Nephron progenitor cell (in vitro differentiated cells): ENCODE results near the gene GALNT18.

Source experiments
- DNase-seq: peaks from one replicate; pipeline ENCODE4 v3.0.0; 2021
- H3K27ac Mint-ChIP-seq: 2 replicates; pipeline ENCODE4 v1.8.0; 2021; ENCODE audit warnings: mild to moderate bottlenecking, moderate library complexity, mixed read lengths
- H3K27me3 Mint-ChIP-seq: 2 replicates; pipeline ENCODE4 v1.8.0; 2021; ENCODE audit warnings: mild to moderate bottlenecking, low read depth, mixed read lengths; ENCODE audit not compliant: poor library complexity
- H3K36me3 Mint-ChIP-seq: 2 replicates; pipeline ENCODE4 v1.8.0; 2021; ENCODE audit warnings: low read depth, mixed read lengths
- H3K4me1 Mint-ChIP-seq: 2 replicates; pipeline ENCODE4 v1.8.0; 2021; ENCODE audit warnings: mixed read lengths
- H3K4me3 Mint-ChIP-seq: 2 replicates; pipeline ENCODE4 v1.8.0; 2021; ENCODE audit warnings: mild to moderate bottlenecking, moderate library complexity, mixed read lengths
- H3K9me3 Mint-ChIP-seq: 2 replicates; pipeline ENCODE4 v1.8.0; 2021; ENCODE audit warnings: mild to moderate bottlenecking, moderate library complexity, mixed read lengths
- TF ChIP-seq, protein P1 (sequence below): fragments of 200-600 bp; sonication (generic); IDR thresholded peaks from 2 replicates; pipeline ENCODE4 v1.5.0; 2021; ENCODE audit warnings: antibody characterized with exemption

GALNT18 gene

DNA sequence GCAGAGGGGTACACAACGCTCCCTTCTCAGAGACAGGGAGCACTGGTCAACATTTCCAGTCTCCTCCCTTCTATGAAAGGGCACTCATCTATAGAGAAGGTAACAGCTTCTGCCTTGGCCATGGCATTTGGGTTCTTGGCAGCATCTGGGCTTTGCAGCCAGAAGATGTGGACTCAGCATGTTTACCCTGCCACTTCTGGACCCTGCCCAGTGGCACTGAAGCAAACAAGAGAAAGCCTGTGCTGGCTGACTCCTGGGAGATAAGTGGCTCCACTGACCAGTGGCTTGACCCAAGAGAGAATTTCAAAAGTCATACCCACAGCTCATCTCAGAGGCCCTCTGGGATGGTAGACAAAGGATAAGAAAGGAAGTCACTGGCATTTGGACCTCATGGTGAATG lies 276.7 kb downstream of the GALNT18 start:
- TF ChIP-seq, protein P1, sequence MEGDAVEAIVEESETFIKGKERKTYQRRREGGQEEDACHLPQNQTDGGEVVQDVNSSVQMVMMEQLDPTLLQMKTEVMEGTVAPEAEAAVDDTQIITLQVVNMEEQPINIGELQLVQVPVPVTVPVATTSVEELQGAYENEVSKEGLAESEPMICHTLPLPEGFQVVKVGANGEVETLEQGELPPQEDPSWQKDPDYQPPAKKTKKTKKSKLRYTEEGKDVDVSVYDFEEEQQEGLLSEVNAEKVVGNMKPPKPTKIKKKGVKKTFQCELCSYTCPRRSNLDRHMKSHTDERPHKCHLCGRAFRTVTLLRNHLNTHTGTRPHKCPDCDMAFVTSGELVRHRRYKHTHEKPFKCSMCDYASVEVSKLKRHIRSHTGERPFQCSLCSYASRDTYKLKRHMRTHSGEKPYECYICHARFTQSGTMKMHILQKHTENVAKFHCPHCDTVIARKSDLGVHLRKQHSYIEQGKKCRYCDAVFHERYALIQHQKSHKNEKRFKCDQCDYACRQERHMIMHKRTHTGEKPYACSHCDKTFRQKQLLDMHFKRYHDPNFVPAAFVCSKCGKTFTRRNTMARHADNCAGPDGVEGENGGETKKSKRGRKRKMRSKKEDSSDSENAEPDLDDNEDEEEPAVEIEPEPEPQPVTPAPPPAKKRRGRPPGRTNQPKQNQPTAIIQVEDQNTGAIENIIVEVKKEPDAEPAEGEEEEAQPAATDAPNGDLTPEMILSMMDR = no peak
- Mint-ChIP-seq H3K4me1 (peaks cover 18% of the 10 kb centered on the region), H3K36me3 (no peaks in the 10 kb centered on the region), H3K27me3 (peaks cover 28% of the 10 kb centered on the region), H3K4me3 (no peak overlapping the region), H3K27ac (no peak overlapping the region), H3K9me3 (no peaks in the 10 kb centered on the region)
- no peak for DNase-seq

DNA sequence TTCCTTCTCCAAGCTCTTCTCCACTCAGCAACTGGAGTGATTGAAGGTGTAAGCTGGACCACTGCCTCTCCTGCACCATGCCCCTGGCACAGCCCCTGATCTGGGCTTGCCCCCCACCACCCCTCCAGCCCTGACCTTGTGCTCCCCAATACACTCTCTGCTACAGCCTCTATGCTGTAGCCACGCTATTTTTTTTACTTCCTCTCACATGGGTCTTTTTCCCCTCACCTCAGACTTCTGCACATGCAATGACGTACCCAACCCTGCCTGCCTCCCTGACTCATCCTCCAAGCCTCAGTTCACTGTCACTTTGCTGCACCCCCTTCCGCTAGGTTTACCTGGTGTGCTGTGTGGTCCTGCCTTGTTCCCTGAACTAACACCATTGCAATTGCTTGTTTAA lies 277.8 kb downstream of the GALNT18 start:
- Mint-ChIP-seq H3K27me3 (peaks cover 28% of the 10 kb centered on the region), H3K4me1 (peaks cover 8% of the 10 kb centered on the region), H3K27ac (no peak overlapping the region), H3K4me3 (no peak overlapping the region), H3K36me3 (no peaks in the 10 kb centered on the region), H3K9me3 (no peaks in the 10 kb centered on the region)
- TF ChIP-seq, protein P1 = no peak
- DNase-seq = no peak

DNA sequence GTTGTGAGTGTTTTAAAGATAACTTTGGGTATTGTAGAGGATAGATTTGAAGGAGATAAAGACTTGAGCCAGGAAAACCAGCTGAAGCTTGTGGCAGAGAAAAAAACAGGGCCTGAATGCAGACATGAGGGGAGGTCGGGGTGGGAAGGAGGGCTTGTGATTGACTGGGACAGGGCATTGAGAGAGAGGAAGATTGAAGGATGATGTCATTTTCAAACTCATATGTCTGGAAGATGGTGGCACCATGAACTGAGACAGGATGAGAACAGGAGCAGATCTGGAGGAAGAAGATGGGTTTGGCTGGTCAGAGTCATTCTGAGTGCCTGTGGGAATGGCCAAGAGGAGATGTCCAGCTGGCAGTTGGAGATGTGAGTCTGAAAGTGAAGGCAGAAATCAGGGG lies 283.5 kb downstream of the GALNT18 start:
- H3K27ac Mint-ChIP-seq = no peak overlapping the region
- no peak overlapping the region for H3K4me3 Mint-ChIP-seq
- no peaks in the 10 kb centered on the region for H3K36me3 Mint-ChIP-seq
- TF ChIP-seq, protein P1 = no peak
- no peak for DNase-seq
- no peaks in the 10 kb centered on the region for H3K9me3 Mint-ChIP-seq
- H3K4me1 Mint-ChIP-seq = peaks cover 24% of the 10 kb centered on the region
- peaks cover 12% of the 10 kb centered on the region for H3K27me3 Mint-ChIP-seq

DNA sequence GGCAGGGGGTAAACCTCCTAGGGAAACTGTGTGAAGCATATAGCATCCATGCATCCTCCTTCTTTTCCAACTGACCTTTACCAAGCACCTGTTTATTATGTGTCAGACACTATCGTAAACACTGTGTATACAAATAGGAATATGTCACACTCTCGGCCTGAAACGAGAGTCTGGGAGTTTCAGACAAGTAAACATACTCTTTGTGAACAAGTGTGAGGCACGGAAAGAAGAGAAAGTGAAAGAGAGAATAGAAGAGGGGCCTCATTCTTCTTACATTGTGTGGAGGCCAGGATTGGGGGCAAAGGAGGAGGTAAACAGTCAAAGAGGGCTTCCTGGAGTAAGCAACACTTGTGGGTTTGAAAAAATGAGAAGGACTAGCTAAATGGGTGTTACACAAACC lies 285.1 kb downstream of the GALNT18 start:
- peaks cover 24% of the 10 kb centered on the region for H3K4me1 Mint-ChIP-seq
- no peaks in the 10 kb centered on the region for H3K9me3 Mint-ChIP-seq
- no peak for DNase-seq
- TF ChIP-seq, protein P1 = no peak
- H3K27me3 Mint-ChIP-seq = peaks cover 15% of the 10 kb centered on the region
- no peak overlapping the region for H3K27ac Mint-ChIP-seq
- no peaks in the 10 kb centered on the region for H3K36me3 Mint-ChIP-seq
- no peak overlapping the region for H3K4me3 Mint-ChIP-seq

DNA sequence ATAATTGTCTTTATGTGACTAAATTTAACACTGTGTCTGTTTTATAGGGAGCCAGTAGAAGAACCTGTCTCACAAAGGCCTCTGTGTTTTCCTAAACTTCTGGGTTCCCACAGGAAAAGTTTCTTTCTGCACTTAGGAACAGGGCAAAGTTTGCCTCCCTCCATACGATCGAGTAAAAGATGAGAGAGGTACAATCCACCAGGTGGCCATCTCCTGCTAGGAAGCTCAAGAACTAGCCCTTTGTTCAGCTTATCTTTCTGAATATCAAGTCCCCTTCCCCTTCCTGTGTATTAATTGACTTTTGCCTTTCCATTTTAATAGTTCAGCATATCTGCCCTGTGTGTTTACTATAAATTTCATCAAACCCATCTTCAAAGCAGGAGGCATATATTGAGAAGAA lies 286.8 kb downstream of the GALNT18 start:
- H3K27ac Mint-ChIP-seq = peak overlapping the region; percentile 17
- H3K4me3 Mint-ChIP-seq = no peak overlapping the region
- H3K9me3 Mint-ChIP-seq = no peaks in the 10 kb centered on the region
- DNase-seq = no peak
- TF ChIP-seq, protein P1 = no peak
- H3K36me3 Mint-ChIP-seq = no peaks in the 10 kb centered on the region
- H3K27me3 Mint-ChIP-seq = peaks cover 21% of the 10 kb centered on the region
- peaks cover 24% of the 10 kb centered on the region for H3K4me1 Mint-ChIP-seq

DNA sequence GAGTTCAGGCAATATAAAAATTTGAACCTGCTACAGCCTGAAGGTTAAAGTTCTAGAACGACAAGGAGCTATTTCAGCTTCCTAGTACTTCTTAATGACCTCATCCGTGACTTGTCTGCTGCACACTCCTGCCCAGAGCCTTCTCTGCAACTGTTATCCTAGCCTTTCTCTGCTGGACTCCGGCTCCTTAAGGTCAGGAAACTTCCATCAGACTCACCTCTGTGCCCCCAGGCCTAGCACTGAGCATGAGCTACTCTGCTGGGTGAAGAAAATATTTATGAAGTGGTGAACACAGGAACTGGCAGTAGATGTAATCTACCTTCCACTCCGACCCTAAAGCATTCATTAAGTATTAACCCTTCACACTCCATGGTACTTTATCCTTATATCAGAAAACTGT lies 287.2 kb downstream of the GALNT18 start:
- no peak for DNase-seq
- Mint-ChIP-seq H3K27me3 (peaks cover 21% of the 10 kb centered on the region), H3K27ac (peak overlapping the region; percentile 17), H3K4me1 (peaks cover 24% of the 10 kb centered on the region), H3K9me3 (no peaks in the 10 kb centered on the region), H3K4me3 (no peak overlapping the region), H3K36me3 (no peaks in the 10 kb centered on the region)
- TF ChIP-seq, protein P1 = no peak
